ENCODE results near the gene PNRC1.

DNA sequence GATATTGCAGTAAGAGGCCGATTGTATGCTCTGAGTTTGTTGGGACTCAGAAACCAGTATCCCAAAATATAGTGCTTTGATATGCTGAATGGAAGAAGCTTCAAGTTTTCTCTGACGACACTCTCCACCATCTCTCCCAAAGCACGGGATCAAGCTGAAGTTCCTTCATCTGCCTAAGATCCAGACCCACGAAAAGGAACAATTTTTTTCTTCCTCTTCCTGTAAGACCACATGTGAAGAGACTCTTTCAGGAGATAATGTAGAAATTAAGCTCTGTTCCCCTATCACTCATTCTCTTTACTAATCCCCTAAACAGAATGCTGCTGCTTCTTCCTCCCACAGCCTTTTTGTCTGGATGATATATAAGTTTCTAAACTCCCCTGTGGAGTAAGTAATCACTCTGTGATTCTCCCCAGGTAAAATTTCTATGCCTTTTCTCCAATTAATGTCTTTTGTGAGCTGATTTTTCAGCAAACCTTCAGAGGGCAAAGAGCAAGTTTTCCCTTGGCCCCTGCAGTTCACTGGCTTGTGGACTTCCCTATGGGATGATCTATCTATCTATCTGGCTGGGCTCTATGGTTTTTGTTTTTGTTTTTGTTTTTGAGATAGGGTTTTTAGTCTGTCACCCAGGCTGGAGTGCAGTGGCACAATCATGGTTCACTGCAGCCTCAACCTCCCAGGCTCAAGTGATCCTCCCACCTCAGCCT lies 13.5 kb upstream of the PNRC1 start:
- TF ChIP-seq EZH2phosphoT487 (IDR thresholded peaks at IDR 0.05; ENCODE audit: low read depth, severe bottlenecking, unreplicated experiment) (no peak), EZH2 (IDR thresholded peaks at IDR 0.05; ENCODE audit: borderline replicate concordance) (no peak)
- TF ChIP-seq, protein P1, sequence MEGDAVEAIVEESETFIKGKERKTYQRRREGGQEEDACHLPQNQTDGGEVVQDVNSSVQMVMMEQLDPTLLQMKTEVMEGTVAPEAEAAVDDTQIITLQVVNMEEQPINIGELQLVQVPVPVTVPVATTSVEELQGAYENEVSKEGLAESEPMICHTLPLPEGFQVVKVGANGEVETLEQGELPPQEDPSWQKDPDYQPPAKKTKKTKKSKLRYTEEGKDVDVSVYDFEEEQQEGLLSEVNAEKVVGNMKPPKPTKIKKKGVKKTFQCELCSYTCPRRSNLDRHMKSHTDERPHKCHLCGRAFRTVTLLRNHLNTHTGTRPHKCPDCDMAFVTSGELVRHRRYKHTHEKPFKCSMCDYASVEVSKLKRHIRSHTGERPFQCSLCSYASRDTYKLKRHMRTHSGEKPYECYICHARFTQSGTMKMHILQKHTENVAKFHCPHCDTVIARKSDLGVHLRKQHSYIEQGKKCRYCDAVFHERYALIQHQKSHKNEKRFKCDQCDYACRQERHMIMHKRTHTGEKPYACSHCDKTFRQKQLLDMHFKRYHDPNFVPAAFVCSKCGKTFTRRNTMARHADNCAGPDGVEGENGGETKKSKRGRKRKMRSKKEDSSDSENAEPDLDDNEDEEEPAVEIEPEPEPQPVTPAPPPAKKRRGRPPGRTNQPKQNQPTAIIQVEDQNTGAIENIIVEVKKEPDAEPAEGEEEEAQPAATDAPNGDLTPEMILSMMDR (IDR thresholded peaks at IDR 0.05; ENCODE audit: poor library complexity) = no peak
